Muscle of leg (tissue), 11 donors: ENCODE measurements around the gene ERN1. TPM values are rescaled to one million over a fixed set of nuclear protein-coding genes. Genes with fewer than 3 reads are reported as not detected.

Experiments
- DNase-seq: peaks from one replicate; pipeline ENCODE4 v3.0.0; 2013
- H3K27ac ChIP-seq: one replicate; pipeline ENCODE4 v1.5.1; 2013; ENCODE audit warnings: mild to moderate bottlenecking, low read length, control low read depth
- H3K27me3 ChIP-seq: one replicate; pipeline ENCODE4 v1.6.1; 2013; ENCODE audit warnings: low read length; ENCODE audit not compliant: control insufficient read depth, insufficient read depth
- H3K36me3 ChIP-seq: one replicate; pipeline ENCODE4 v1.6.1; 2013; ENCODE audit warnings: low read length; ENCODE audit not compliant: control insufficient read depth, insufficient read depth
- H3K4me1 ChIP-seq: one replicate; pipeline ENCODE4 v1.6.1; 2013; ENCODE audit warnings: low read length; ENCODE audit not compliant: control insufficient read depth, insufficient read depth
- H3K4me3 ChIP-seq: one replicate; pipeline ENCODE4 v1.5.1; 2013; ENCODE audit warnings: low read length, control low read depth
- H3K9me3 ChIP-seq: replicated peaks from 2 replicates; pipeline ENCODE4 v1.6.1; 2013; ENCODE audit warnings: low read depth, low read length; ENCODE audit not compliant: control insufficient read depth
- WGBS: methylation state at CpG from one replicate; pipeline ENCODE4 v1.1.5; 2013; ENCODE audit warnings: missing lambda C conversion rate; ENCODE audit not compliant: insufficient coverage; 5-methylcytosine and 5-hydroxymethylcytosine counted together
- polyA plus RNA-seq, 8 donors: library from polyadenylated mRNA; unstranded; fragments of 120-200 nt; gene quantifications; one replicate each; pipeline versions ENCODE4 v1.2.1 to v1.2.3, GENCODE V29; 2013; ENCODE audit warnings: inconsistent platforms in 1 of 8, low replicate concordance in 1 of 8; ENCODE audit not compliant: insufficient read length in 8 of 8, insufficient read depth in 1 of 8
- total RNA-seq: library from RNA; stranded (reverse); fragments of 120-200 nt; gene quantifications from one replicate; pipeline ENCODE4 v1.2.4, GENCODE V29; 2013

ERN1 gene
- total and polyA plus RNA-seq, 9 donors, result 3.4 to 5.7 (median 4.8) TPM

DNA sequence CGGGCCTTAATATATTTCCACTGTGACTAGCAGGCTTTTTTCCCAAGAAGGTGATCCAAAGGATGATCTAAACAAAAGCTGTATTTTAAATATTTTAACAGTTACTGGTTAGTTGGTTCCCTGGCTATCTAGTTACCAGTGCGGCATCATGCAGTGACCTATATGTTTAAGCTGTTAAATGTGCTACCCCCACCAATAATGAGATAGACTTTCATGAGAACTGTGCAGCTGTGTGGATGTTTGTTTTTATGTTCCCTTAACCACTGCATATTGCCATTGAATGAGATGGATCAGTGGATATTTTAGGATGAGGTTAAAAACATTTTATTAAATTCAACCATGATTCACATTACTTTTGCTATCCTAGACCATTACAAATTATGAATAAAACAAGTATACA, 16.9 kb downstream of the ERN1 start:
- Histone ChIP-seq H3K4me1 (peaks cover 8% of the 10 kb centered on the region), H3K27me3 (no peaks in the 10 kb centered on the region), H3K9me3 (no peaks in the 10 kb centered on the region), H3K36me3 (no peaks in the 10 kb centered on the region), H3K4me3 (no peak overlapping the region), H3K27ac (no peak overlapping the region)
- no CpG with 5 or more reads among the region's 2 CpGs for WGBS
- DNase-seq, result no peak

- no peaks in the 10 kb centered on the region for H3K27me3 ChIP-seq
- H3K9me3 ChIP-seq, result no peaks in the 10 kb centered on the region
- WGBS, result 90% methylated on average over 4 of the region's 4 CpGs
- no peaks in the 10 kb centered on the region for H3K36me3 ChIP-seq
- H3K4me3 ChIP-seq, result no peak overlapping the region
- H3K27ac ChIP-seq, result no peak overlapping the region
- DNase-seq, result no peak
- H3K4me1 ChIP-seq, result peaks cover 6% of the 10 kb centered on the region
Measured at GRCh38 chr17:64111831-64112230, 18.1 kb downstream of the ERN1 start.

DNA sequence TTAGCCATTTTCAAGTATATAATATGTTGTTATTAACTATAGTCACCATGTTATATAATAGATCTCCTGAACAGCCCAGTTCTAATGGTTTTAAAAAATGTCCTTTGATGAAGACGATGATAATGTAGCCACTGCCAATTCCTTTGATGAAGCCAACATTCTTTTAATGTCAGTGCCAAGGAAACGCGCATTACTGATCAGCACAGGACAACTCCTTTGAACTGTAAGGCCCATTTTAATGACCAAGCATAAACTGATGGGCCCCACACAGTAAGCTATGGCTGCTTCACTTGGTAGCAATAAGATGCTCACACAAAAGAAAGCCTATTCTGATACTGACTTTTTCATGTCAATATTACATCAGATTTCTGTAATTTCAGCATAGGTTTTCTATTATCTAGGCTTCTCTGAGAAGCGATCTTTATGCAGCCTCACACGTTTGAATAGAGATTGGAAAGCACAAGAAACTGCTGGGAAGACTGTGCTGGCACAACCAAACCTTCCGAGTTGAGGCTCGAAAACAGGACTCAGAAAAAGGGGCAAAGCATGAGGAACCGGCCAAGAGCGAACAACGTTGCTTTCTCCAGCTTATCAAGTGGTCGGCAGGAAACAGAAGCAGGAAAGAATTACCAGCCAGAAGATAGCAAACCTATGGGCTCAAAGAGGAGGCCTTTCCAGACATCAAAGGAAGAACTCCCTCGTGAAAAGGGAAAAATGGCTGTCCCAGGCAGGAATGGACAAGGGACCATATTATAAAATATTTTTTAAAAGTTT, 19.4 kb downstream of the ERN1 start:
- H3K9me3 ChIP-seq, result no peaks in the 10 kb centered on the region
- WGBS, result 81% methylated on average over 11 of the region's 12 CpGs
- peaks cover 4% of the 10 kb centered on the region for H3K4me1 ChIP-seq
- DNase-seq, result no peak
- no peak overlapping the region for H3K4me3 ChIP-seq
- H3K36me3 ChIP-seq, result no peaks in the 10 kb centered on the region
- H3K27ac ChIP-seq, result no peak overlapping the region
- H3K27me3 ChIP-seq, result no peaks in the 10 kb centered on the region

DNA sequence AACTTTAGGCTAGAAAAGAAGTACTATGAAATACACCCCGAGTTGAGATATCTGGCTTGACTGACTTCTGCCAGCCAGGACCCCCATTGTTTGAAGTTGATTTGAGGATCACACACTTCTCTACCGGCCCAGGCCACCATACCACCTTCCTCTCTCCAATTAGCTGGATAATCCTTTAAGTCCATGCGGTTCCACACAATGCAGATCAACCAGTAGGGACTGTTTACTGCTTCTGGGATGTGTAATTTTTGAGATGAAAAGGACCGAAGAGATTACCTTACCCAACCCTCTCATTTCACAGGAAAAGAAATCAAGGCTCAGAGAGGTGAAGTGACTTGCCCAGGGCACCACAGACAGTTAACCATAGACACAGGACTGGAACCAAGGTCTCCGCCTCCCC, 20.5 kb downstream of the ERN1 start:
- Histone ChIP-seq H3K4me3 (no peak overlapping the region), H3K4me1 (no peaks in the 10 kb centered on the region), H3K27ac (no peak overlapping the region), H3K9me3 (no peaks in the 10 kb centered on the region), H3K36me3 (no peaks in the 10 kb centered on the region), H3K27me3 (no peaks in the 10 kb centered on the region)
- no peak for DNase-seq
- 88% methylated on average over 1 of the region's 5 CpGs for WGBS

DNA sequence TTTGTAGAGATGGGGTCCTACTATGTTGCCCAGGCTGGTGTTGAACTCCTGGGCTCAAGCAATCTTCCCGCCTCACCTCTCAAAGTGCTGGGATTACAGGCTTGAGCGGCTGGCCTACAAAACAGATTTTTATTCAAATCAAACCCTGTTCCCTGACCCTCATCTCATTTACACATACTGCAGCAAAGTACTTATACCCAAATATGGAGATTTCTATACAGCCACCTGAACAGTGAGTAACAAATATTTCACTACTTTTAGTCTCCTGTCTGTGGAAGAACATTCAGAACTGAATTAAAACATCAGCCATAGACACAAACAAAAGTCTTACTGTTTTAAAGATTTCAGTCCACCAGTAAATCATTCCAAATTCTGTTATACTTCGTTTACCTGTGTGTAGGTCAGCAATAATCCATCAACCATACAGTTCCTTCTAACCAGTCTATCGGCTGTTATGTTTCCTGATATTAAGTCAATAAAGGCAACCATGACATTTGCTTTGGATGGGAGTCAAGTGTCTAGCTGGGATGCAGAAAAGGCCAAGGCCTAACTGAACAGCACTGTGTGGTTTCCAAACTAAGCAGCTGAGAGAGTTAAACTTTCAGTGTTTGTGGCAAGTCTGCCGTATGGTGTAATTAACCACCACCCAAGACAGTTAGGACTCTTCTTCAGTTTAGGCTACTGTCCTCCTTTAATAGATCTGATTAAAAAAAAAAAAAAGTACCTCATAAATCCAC, 22.3 kb downstream of the ERN1 start:
- no peaks in the 10 kb centered on the region for H3K4me1 ChIP-seq
- no peaks in the 10 kb centered on the region for H3K36me3 ChIP-seq
- DNase-seq, result peak; percentile 4
- H3K27me3 ChIP-seq, result no peaks in the 10 kb centered on the region
- no peaks in the 10 kb centered on the region for H3K9me3 ChIP-seq
- WGBS, result 84% methylated on average over 3 of the region's 5 CpGs
- no peak overlapping the region for H3K4me3 ChIP-seq
- H3K27ac ChIP-seq, result no peak overlapping the region

DNA sequence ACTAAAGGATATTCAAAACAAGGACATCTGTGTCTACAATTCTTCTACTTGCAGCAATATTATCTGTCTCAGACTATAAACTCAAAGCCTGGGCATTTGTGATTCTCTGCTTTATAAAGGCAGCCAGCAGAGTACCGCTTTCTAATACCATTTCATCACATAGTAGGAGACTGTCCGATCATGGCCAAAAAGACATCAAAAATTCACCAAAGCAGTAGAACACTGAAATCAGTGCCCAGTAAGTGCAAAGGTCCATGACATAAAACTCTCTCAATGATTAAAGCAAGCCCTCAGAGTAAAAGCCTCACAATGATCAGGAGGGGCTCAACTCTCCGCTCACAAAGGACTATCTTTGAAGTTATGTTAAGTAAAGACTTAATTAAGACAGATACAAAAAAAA, 23.0 kb downstream of the ERN1 start:
- H3K4me3 ChIP-seq, result no peak overlapping the region
- no peaks in the 10 kb centered on the region for H3K9me3 ChIP-seq
- H3K27ac ChIP-seq, result no peak overlapping the region
- H3K36me3 ChIP-seq, result no peaks in the 10 kb centered on the region
- DNase-seq, result no peak
- no peaks in the 10 kb centered on the region for H3K27me3 ChIP-seq
- H3K4me1 ChIP-seq, result no peaks in the 10 kb centered on the region
- WGBS, result 80% methylated on average over 1 of the region's 3 CpGs

GRCh38 chr17:64103391-64104364, 26.3 kb downstream of the ERN1 start:
- DNase-seq, result no peak
- no peaks in the 10 kb centered on the region for H3K27me3 ChIP-seq
- no peak overlapping the region for H3K27ac ChIP-seq
- no peaks in the 10 kb centered on the region for H3K9me3 ChIP-seq
- no CpG with 5 or more reads among the region's 5 CpGs for WGBS
- no peak overlapping the region for H3K4me3 ChIP-seq
- no peaks in the 10 kb centered on the region for H3K4me1 ChIP-seq
- H3K36me3 ChIP-seq, result no peaks in the 10 kb centered on the region

DNA sequence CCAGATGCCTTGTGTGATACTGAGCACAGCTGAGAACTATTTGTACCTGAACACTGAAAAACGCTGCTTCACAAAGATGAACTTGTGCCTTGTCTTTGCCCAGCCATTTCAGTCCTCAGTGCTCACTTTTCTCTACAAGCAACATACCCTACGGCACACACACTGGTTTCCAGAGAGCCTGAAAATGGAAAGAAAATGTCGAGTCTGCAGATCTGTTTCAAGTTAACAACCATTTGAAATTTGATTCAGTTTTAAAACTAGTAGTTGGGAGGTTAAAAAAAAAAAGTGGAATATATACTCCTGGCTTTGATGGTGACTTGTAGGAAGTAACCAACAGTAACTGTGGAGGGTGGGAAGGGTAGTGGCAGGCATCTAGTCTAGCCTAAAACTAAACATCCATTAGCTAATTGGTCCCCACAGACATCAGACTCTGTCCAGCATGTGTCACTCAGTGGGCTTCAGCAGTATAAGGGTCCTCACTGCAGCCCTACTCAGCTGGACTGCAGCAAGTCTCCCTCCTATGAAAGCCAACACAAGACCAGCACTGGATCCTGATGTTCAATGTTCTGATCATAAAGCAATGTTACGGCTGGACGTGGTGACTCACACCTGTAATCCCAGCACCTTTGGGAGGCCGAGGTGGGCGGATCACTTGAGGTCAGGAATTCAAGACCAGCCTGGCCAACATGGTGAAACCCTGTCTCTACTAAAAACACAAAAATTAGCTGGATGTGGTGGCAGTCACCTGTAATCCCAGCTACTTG, 27.1 kb downstream of the ERN1 start:
- WGBS, result 47% methylated on average over 2 of the region's 7 CpGs
- Histone ChIP-seq H3K36me3 (no peaks in the 10 kb centered on the region), H3K4me3 (no peak overlapping the region), H3K4me1 (no peaks in the 10 kb centered on the region), H3K9me3 (no peaks in the 10 kb centered on the region), H3K27ac (no peak overlapping the region), H3K27me3 (no peaks in the 10 kb centered on the region)
- no peak for DNase-seq

- peaks cover 4% of the 10 kb centered on the region for H3K36me3 ChIP-seq
- 68% methylated on average over 5 of the region's 6 CpGs for WGBS
- no peak overlapping the region for H3K27ac ChIP-seq
- H3K27me3 ChIP-seq, result no peaks in the 10 kb centered on the region
- H3K4me3 ChIP-seq, result no peak overlapping the region
- H3K4me1 ChIP-seq, result no peaks in the 10 kb centered on the region
- H3K9me3 ChIP-seq, result no peaks in the 10 kb centered on the region
- no peak for DNase-seq
Measured at GRCh38 chr17:64099543-64099942, 30.4 kb downstream of the ERN1 start.
